ENCODE measurements around the gene BACE2. TPM values are rescaled to one million over a fixed set of nuclear protein-coding genes. Genes with fewer than 3 reads are reported as not detected.

Gene BACE2
- total RNA-seq, 6 experiments from 2014 or later, result 4.3 to 7.9 (median 5.4) TPM

DNA sequence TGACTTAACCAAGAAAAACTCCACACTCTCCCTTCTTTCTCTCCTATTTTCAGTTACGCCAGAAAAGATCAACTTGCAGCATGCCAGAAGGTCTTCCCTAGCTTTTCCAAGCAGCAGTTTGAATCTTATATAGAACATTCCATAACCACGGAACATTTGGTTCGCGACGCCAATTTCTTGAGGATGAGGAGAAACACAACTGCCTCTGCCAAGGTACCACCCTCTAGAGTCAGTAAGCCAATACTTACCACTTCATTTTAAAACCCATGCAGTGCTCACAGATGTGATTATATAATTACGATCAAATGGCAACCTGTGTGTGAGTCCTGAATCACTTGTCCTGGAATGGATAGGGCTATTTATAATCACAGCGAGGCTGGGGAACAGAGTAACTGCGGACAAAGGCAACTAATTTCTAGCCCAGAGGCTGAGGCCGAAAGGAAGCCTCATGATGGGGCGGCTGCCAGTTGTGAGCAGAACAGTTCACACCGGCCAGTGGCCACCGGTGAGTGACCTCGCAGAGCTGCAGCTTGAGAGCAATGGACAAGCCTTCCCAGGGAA lies 43.2 kb upstream of the BACE2 start:
- H3K36me3 ChIP-seq, result no peaks in the 10 kb centered on the region
- H3K4me1 ChIP-seq, result no peaks in the 10 kb centered on the region
- no peaks in the 10 kb centered on the region for H3K27me3 ChIP-seq
- H3K27ac ChIP-seq, result no peak overlapping the region
- TF ChIP-seq, protein P1, sequence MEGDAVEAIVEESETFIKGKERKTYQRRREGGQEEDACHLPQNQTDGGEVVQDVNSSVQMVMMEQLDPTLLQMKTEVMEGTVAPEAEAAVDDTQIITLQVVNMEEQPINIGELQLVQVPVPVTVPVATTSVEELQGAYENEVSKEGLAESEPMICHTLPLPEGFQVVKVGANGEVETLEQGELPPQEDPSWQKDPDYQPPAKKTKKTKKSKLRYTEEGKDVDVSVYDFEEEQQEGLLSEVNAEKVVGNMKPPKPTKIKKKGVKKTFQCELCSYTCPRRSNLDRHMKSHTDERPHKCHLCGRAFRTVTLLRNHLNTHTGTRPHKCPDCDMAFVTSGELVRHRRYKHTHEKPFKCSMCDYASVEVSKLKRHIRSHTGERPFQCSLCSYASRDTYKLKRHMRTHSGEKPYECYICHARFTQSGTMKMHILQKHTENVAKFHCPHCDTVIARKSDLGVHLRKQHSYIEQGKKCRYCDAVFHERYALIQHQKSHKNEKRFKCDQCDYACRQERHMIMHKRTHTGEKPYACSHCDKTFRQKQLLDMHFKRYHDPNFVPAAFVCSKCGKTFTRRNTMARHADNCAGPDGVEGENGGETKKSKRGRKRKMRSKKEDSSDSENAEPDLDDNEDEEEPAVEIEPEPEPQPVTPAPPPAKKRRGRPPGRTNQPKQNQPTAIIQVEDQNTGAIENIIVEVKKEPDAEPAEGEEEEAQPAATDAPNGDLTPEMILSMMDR (IDR thresholded peaks at IDR 0.05), result no peak
- TF ChIP-seq POLR2A (IDR thresholded peaks at IDR 0.05), result no peak
- DNase-seq, result no peak
- ATAC-seq, result no peak
- 65% methylated on average over 10 of the region's 13 CpGs for WGBS (ENCODE audit: insufficient coverage, low coverage, low lambda C conversion rate, missing lambda C conversion rate)
- intact Hi-C loops (cut with DNase I), result no loop called here
- no peak overlapping the region for H3K4me3 ChIP-seq
- no peaks in the 10 kb centered on the region for H3K9me3 ChIP-seq

DNA sequence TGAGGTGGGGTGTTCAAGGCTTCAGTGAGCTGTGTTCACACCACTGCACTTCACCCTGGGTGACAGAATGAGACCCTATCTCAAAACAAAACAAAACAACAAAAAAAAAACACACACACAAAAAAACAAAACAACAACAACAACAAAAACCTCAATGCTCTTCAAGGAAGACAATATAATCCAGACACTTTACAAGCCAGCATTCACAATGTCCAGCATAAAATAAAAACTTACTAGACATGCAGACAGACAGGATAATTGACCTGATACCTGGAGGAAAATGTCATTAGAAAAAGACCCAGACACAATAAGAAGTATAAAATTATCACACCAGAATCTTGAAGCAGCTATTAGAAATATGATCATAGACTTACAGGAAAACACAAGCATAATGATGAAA lies 39.0 kb upstream of the BACE2 start:
- intact Hi-C loops (cut with DNase I), result no loop called here
- ATAC-seq, result no peak

DNA sequence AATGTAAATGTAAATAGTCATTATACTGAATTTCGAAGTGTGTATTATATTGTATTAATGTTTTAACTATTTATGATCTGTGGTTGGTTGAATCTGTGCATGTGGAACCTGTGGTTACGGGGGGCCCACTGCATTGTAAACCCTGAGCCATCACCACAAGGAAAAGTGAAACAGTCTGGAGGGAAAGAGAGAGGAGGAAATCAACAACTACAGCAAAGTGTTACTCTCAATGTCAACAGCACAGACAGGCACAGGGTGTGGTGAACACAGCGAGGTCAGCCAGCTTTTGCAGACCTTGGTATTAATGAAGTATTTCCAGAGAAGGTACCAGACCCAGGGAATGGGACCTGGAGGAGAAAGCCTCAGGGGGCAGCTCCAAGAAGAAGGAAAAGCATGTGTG lies 37.1 kb upstream of the BACE2 start:
- intact Hi-C loops (cut with DNase I), result no loop called here
- 29% methylated on average over 3 of the region's 3 CpGs for WGBS (ENCODE audit: insufficient coverage, low coverage, low lambda C conversion rate, missing lambda C conversion rate)
- Histone ChIP-seq H3K4me1 (no peaks in the 10 kb centered on the region), H3K4me3 (no peak overlapping the region), H3K27ac (no peak overlapping the region), H3K9me3 (no peaks in the 10 kb centered on the region), H3K27me3 (no peaks in the 10 kb centered on the region), H3K36me3 (no peaks in the 10 kb centered on the region)
- ATAC-seq, result no peak
- TF ChIP-seq, protein P1 (IDR thresholded peaks at IDR 0.05), result no peak
- TF ChIP-seq POLR2A (IDR thresholded peaks at IDR 0.05), result no peak
- no peak for DNase-seq

More for the DNA sequence above, 39.0 kb upstream of the BACE2 start:
- H3K4me3 ChIP-seq, result no peak overlapping the region
- DNase-seq, result no peak
- TF ChIP-seq POLR2A (IDR thresholded peaks at IDR 0.05), result no peak
- TF ChIP-seq, protein P1 (IDR thresholded peaks at IDR 0.05), result no peak
- no peaks in the 10 kb centered on the region for H3K27me3 ChIP-seq
- H3K36me3 ChIP-seq, result no peaks in the 10 kb centered on the region
- H3K4me1 ChIP-seq, result no peaks in the 10 kb centered on the region
- no peak overlapping the region for H3K27ac ChIP-seq
- no peaks in the 10 kb centered on the region for H3K9me3 ChIP-seq

DNA sequence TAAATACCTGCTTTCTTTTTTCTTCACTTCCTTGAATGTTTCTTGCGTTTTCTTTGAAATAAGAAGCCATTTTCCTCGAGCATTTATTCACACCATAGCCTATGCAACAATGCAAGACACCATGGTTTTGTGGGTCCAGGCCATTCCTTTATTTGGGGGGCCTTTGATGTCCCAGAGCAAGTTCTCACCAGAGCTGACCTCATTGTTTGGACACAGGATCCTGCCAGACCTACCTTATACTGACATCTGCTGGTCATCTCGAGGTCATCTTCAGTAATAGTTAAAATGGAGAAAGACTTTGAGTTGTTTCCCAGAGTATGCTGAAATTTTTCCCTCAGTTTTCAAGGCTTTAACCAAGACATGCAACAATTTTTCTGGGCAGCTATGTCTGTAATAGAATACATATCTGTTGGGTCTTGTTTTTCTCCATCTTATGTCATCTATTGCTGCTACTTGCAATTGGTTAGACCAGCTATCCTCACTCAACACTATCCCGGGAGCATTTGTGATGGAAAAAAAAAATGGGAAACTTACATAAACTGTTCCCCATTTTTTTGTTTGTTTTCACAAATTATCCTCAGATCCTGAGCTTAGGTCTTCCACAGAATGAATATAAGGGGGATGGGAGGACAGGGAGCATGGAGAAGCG lies 34.0 kb upstream of the BACE2 start:
- Histone ChIP-seq H3K9me3 (no peaks in the 10 kb centered on the region), H3K4me3 (no peak overlapping the region), H3K36me3 (no peaks in the 10 kb centered on the region), H3K27ac (no peak overlapping the region), H3K4me1 (no peaks in the 10 kb centered on the region), H3K27me3 (no peaks in the 10 kb centered on the region)
- 31% methylated on average over 5 of the region's 5 CpGs for WGBS (ENCODE audit: insufficient coverage, low coverage, low lambda C conversion rate, missing lambda C conversion rate)
- DNase-seq (no peak), ATAC-seq (peak; percentile 70 to 85 (median 74))
- intact Hi-C loops (cut with DNase I), result no loop called here
- TF ChIP-seq POLR2A (IDR thresholded peaks at IDR 0.05), result no peak
- TF ChIP-seq, protein P1 (IDR thresholded peaks at IDR 0.05), result peak; percentile 39 to 58 (median 56)

Data from right lobe of liver (tissue), 6 donors.